ENCODE measurements around the gene AKT3.

GRCh38 chr1:243693800-243694199 lies 156.2 kb downstream of the AKT3 start:
- TF ChIP-seq CTCF (conservative IDR thresholded peaks at IDR 0.05) (no peak), EZH2 (IDR thresholded peaks at IDR 0.05; ENCODE audit: low read depth) (no peak)

Measured in PC-9 (cell line).